Medulla oblongata (tissue), 1 donor: ENCODE results near the gene HOXB3.

Experiments used
- DNase-seq: peaks from one replicate; pipeline ENCODE4 v3.0.0-alpha.2; 2015; ENCODE audit errors: extremely low spot score

Gene HOXB3

DNA sequence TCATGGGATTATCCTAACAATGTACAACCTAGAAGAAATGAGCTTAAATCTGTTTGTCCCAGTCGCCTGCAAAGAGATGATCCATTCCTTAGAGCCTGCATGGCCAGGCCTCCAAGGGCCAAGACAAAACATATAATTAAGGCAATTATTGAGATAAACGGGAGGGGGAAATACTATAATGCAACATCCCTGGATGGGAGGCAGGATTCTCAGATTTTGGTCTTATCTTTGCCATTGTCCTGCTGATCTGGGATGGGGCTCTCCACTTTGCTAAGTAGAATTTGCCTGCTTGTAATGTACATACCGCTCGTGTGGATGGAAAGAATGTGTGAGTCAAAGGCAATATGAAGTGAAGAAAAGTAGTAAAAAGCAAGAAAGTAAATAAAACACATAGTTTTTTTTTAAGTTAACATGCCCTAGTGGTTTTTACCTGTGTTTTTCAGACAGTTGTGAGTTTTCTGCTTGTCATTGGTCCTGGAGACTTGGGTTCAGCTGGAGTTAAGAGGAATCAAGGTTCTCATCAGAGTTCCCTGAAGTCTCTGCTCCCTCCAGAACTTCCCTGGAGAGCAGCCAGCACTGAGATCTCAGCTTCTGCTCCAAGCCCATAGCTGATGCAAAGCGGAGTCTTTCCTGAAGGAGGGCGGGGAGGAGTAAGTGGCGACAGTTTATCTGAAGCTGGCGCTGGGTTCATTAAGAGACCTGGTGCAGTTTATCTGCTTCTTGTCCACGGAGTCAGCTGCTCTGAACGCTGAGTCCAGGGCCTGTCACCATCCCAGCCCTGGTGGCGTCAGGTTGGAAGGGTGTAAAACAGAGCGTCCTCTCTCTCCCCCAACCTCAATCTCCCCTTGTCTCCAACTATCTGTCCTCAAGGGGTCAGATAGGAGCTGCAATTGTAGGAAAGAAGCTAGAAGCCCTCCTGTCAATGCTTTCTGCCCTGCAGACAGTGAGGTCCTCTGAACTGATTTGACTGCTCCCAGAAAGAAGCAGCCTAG, 89.3 kb downstream of the HOXB3 start:
- no peak for DNase-seq

DNA sequence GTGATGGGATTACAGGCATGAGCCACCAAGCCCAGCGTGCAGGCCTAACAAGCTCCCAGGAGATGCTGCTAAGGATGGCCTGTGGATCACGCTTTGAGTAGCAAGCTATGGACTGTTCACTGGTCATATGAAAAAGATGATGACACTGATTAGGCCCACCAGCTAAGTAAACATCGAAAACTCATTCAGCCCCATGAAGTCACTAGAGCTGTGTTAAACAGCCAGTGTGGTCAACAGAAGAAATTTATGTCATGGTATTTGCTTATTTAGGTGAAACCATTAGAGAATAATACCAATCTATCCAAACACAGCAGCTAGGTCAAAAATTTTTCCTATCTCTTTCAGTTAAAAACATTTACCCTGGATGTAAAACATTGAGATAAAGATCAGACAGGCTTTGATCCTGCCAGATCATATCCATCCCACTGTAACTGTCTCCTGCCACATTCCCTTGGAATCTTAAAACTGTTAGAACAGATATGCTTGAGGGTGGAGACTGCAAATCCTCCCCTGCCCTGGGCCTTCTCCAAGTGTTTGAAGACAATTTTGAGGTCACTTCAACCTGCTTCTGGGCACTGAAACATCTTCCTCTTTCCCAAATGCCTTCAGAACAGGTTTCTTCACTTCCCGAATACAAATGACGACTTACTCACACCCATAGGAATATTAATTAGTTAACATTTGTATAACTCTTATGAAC, 90.2 kb downstream of the HOXB3 start:
- no peak for DNase-seq

DNA sequence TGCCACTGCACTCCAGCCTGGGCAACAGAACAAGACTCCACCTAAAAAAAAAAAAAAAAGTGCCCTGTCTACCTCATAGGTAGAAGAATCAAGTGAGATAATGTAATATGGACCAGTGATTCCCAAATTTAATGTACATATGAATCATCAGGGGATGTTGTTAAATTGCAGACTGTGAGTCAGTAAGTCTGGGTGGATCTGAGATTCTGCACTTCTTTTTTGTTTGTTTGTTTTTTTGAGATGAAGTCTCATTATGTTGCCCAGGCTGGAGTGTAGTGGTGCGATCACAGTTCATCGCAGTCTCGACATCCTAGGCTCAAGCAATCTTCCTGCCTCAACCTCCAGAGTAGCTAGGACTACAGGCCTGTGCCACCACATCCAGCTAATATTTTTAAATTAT, 90.8 kb downstream of the HOXB3 start:
- no peak for DNase-seq
